Measurements from ENCODE around the gene SPTSSB. TPM values are rescaled to one million over a fixed set of nuclear protein-coding genes. Genes with fewer than 3 reads are reported as not detected.

SPTSSB gene
- total RNA-seq, 1 donor from 2014 or later = not detected

GRCh38 chr3:161345023-161345422, 26.3 kb downstream of the SPTSSB start:
- intact Hi-C loops (cut with DNase I) = no loop called here
- TF ChIP-seq CTCF (IDR thresholded peaks at IDR 0.05) = no peak
- no peaks in the 10 kb centered on the region for H3K27me3 ChIP-seq

GRCh38 chr3:161343986-161344385, 27.3 kb downstream of the SPTSSB start:
- Histone ChIP-seq H3K36me3 (no peaks in the 10 kb centered on the region), H3K4me1 (no peaks in the 10 kb centered on the region), H3K27me3 (no peaks in the 10 kb centered on the region), H3K4me3 (no peak overlapping the region), H3K27ac (no peak overlapping the region), H3K9me3 (no peaks in the 10 kb centered on the region)
- no peak for DNase-seq (ENCODE audit: low spot score in 2 of 2)
- no peak for TF ChIP-seq CTCF (IDR thresholded peaks at IDR 0.05)
- intact Hi-C loops (cut with DNase I) = no loop called here

More at GRCh38 chr3:161345023-161345422, 26.3 kb downstream of the SPTSSB start:
- DNase-seq (ENCODE audit: low spot score in 2 of 2) = no peak
- Histone ChIP-seq H3K4me3 (no peak overlapping the region), H3K36me3 (no peaks in the 10 kb centered on the region), H3K4me1 (no peaks in the 10 kb centered on the region), H3K9me3 (no peaks in the 10 kb centered on the region), H3K27ac (no peak overlapping the region)

- intact Hi-C loops (cut with DNase I) = no loop called here
- no peak overlapping the region for H3K27ac ChIP-seq
These were observed 27.8 kb downstream of the SPTSSB start for GRCh38 chr3:161343540-161343939.

GRCh38 chr3:161342629-161343028, 28.7 kb downstream of the SPTSSB start:
- H3K27ac ChIP-seq = no peak overlapping the region
- H3K9me3 ChIP-seq = no peaks in the 10 kb centered on the region
- no peak for DNase-seq (ENCODE audit: low spot score in 2 of 2)
- no peaks in the 10 kb centered on the region for H3K27me3 ChIP-seq
- TF ChIP-seq CTCF (IDR thresholded peaks at IDR 0.05) = no peak
- no peaks in the 10 kb centered on the region for H3K4me1 ChIP-seq
- H3K36me3 ChIP-seq = no peaks in the 10 kb centered on the region
- intact Hi-C loops (cut with DNase I) = no loop called here
- no peak overlapping the region for H3K4me3 ChIP-seq

More at GRCh38 chr3:161343540-161343939, 27.8 kb downstream of the SPTSSB start:
- no peak for DNase-seq (ENCODE audit: low spot score in 2 of 2)
- no peaks in the 10 kb centered on the region for H3K4me1 ChIP-seq
- H3K36me3 ChIP-seq = no peaks in the 10 kb centered on the region
- no peaks in the 10 kb centered on the region for H3K9me3 ChIP-seq
- no peak overlapping the region for H3K4me3 ChIP-seq
- TF ChIP-seq CTCF (IDR thresholded peaks at IDR 0.05) = no peak
- no peaks in the 10 kb centered on the region for H3K27me3 ChIP-seq

- Histone ChIP-seq H3K9me3 (no peaks in the 10 kb centered on the region), H3K27ac (no peak overlapping the region), H3K4me3 (no peak overlapping the region), H3K27me3 (no peaks in the 10 kb centered on the region), H3K4me1 (no peaks in the 10 kb centered on the region), H3K36me3 (no peaks in the 10 kb centered on the region)
- no peak for DNase-seq (ENCODE audit: low spot score in 2 of 2)
- TF ChIP-seq CTCF (IDR thresholded peaks at IDR 0.05) = no peak
- intact Hi-C loops (cut with DNase I) = no loop called here
These were observed 31.5 kb downstream of the SPTSSB start for GRCh38 chr3:161339517-161340500.

All from ascending aorta (tissue), 2 donors.